Neural progenitor cell (in vitro differentiated cells): ENCODE results near the gene PNPLA7.

Experiments
- EZH2 ChIP-seq: fragments of 200-600 bp; sonication (generic); IDR thresholded peaks from 2 replicates; pipeline ENCODE4 v1.6.1; 2017; ENCODE audit warnings: antibody characterized with exemption, mild to moderate bottlenecking, moderate library complexity
- EZH2phosphoT487 ChIP-seq: fragments of 200-600 bp; sonication (generic); IDR thresholded peaks from 2 replicates; pipeline ENCODE4 v1.6.1; 2017; ENCODE audit warnings: antibody characterized with exemption
- TF ChIP-seq, protein P1 (sequence below): fragments of 200-600 bp; sonication (generic); IDR thresholded peaks from 2 replicates; pipeline ENCODE4 v1.5.1; 2017; ENCODE audit warnings: antibody characterized with exemption, mild to moderate bottlenecking

DNA sequence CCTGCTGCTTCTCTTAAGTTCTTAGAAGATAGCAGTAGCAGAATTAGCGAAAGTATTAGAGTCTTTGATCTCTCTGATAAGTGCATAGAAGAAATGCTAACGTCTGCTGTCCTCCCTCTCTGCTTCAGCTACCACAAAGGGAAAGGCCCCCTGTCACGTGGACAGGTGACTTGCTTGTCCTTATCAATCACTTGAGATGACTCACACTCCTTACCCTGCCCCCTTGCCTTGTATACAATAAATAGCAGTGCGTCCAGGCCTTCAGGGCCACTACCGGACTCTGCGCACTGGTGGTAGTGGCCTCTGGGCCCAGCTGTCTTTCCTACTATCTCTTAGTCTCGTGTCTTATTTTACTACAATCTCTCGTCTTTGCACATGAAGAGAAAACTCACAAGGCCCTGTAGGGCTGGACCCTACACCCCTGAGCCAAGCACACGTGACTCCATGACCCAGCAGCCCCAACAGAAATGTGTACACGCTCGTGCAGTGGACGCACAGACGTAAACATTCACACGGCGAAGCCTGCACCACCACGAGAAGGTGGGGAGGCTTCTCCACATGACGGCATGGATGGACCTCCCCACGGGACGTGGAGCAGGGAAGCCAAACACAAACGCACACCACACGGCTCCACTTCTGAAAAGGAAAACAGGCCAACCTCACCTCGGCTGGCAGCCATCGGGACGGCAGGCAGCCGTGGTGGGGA lies 38.3 kb downstream of the PNPLA7 start:
- TF ChIP-seq, protein P1, sequence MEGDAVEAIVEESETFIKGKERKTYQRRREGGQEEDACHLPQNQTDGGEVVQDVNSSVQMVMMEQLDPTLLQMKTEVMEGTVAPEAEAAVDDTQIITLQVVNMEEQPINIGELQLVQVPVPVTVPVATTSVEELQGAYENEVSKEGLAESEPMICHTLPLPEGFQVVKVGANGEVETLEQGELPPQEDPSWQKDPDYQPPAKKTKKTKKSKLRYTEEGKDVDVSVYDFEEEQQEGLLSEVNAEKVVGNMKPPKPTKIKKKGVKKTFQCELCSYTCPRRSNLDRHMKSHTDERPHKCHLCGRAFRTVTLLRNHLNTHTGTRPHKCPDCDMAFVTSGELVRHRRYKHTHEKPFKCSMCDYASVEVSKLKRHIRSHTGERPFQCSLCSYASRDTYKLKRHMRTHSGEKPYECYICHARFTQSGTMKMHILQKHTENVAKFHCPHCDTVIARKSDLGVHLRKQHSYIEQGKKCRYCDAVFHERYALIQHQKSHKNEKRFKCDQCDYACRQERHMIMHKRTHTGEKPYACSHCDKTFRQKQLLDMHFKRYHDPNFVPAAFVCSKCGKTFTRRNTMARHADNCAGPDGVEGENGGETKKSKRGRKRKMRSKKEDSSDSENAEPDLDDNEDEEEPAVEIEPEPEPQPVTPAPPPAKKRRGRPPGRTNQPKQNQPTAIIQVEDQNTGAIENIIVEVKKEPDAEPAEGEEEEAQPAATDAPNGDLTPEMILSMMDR = no peak
- TF ChIP-seq EZH2 (no peak), EZH2phosphoT487 (no peak)
